Cardiac muscle cell (in vitro differentiated cells and primary cell): ENCODE results near the gene STARD13. TPM values are rescaled to one million over a fixed set of nuclear protein-coding genes. Genes with fewer than 3 reads are reported as not detected.

Experiments used
- DNase-seq, 2 donors: peaks; one replicate each; pipeline versions ENCODE4 v3.0.0 to v3.0.0-alpha.2; 2010 to 2017; ENCODE audit warnings: low read depth in 1 of 2, low spot score in 1 of 2
- H3K27ac ChIP-seq: fragments of 200-600 bp; sonication (generic); 2 replicates; pipeline ENCODE4 v1.5.1; 2016
- H3K27me3 ChIP-seq: fragments of 200-600 bp; sonication (generic); 2 replicates; pipeline ENCODE4 v1.6.0; 2016; ENCODE audit warnings: control low read depth
- H3K36me3 ChIP-seq: fragments of 200-600 bp; sonication (generic); 2 replicates; pipeline ENCODE4 v1.5.1; 2016; ENCODE audit warnings: control low read depth
- H3K4me1 ChIP-seq: fragments of 200-600 bp; sonication (generic); 2 replicates; pipeline ENCODE4 v1.8.1; 2017; ENCODE audit warnings: low read depth, mild to moderate bottlenecking, mixed run types
- H3K4me3 ChIP-seq: fragments of 200-600 bp; sonication (generic); 2 replicates; pipeline ENCODE4 v1.5.1; 2016; ENCODE audit warnings: mild to moderate bottlenecking
- H3K9me3 ChIP-seq: fragments of 200-600 bp; sonication (generic); 2 replicates; pipeline ENCODE4 v1.5.1; 2017; ENCODE audit warnings: low read depth, mild to moderate bottlenecking, control low read depth
- polyA plus RNA-seq: library from polyadenylated mRNA; unstranded; fragments of >200 nt; fragmentation: Nextera tagmentation; extraction: Ambion mirVana; gene quantifications from 2 replicates; pipeline ENCODE4 v1.2.1, GENCODE V29; 2016
- total RNA-seq: library from RNA; depleted of rRNA; stranded (reverse); fragments of >200 nt; gene quantifications from 2 replicates; pipeline ENCODE4 v1.2.3, GENCODE V29; 2016
- TF ChIP-seq, protein P1 (sequence below): IDR thresholded peaks from 2 replicates; pipeline ENCODE4 v1.5.1; 2012; ENCODE audit warnings: low read depth, mild to moderate bottlenecking, low read length

The STARD13 gene
- total and polyA plus RNA-seq, 2 experiments from 2014 or later, result 16.5 to 23.5 TPM

- Histone ChIP-seq H3K4me1 (peaks cover 3% of the 10 kb centered on the region), H3K27me3 (no peaks in the 10 kb centered on the region), H3K27ac (no peak overlapping the region), H3K9me3 (no peaks in the 10 kb centered on the region), H3K4me3 (no peak overlapping the region), H3K36me3 (no peaks in the 10 kb centered on the region)
- TF ChIP-seq, protein P1, sequence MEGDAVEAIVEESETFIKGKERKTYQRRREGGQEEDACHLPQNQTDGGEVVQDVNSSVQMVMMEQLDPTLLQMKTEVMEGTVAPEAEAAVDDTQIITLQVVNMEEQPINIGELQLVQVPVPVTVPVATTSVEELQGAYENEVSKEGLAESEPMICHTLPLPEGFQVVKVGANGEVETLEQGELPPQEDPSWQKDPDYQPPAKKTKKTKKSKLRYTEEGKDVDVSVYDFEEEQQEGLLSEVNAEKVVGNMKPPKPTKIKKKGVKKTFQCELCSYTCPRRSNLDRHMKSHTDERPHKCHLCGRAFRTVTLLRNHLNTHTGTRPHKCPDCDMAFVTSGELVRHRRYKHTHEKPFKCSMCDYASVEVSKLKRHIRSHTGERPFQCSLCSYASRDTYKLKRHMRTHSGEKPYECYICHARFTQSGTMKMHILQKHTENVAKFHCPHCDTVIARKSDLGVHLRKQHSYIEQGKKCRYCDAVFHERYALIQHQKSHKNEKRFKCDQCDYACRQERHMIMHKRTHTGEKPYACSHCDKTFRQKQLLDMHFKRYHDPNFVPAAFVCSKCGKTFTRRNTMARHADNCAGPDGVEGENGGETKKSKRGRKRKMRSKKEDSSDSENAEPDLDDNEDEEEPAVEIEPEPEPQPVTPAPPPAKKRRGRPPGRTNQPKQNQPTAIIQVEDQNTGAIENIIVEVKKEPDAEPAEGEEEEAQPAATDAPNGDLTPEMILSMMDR, result no peak
- DNase-seq, result peak in 1 of 2 donors; percentile 45
Measured at GRCh38 chr13:33072282-33072681, 213.3 kb downstream of the STARD13 start.

GRCh38 chr13:33070713-33071112, 214.8 kb downstream of the STARD13 start:
- Histone ChIP-seq H3K4me3 (no peak overlapping the region), H3K9me3 (no peaks in the 10 kb centered on the region), H3K27ac (no peak overlapping the region), H3K36me3 (no peaks in the 10 kb centered on the region), H3K4me1 (peaks cover 3% of the 10 kb centered on the region), H3K27me3 (no peaks in the 10 kb centered on the region)
- TF ChIP-seq, protein P1, result no peak
- DNase-seq, result no peak

GRCh38 chr13:33069365-33069764, 216.2 kb downstream of the STARD13 start:
- no peak overlapping the region for H3K27ac ChIP-seq

DNA sequence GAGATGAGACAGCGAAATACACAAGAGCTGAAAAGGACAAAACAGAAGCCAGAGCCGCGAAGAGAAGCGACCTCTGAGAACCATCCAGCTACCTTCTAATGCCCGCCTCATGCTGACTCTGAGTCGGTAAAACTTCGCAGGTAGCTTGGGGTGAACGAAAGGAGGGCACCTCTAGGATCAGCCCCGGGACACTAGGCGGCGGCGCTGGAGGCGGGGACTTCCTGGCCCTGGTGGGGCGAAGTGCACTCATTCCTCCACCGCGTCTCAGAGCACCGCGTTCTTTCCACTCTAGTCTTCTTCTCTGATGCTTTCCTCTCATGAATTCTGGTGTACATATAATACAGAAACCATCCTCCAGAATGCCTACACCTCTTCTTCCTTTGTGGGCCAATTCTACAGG, 219.2 kb downstream of the STARD13 start:
- Histone ChIP-seq H3K27ac (no peak overlapping the region), H3K36me3 (no peaks in the 10 kb centered on the region), H3K27me3 (no peaks in the 10 kb centered on the region), H3K4me3 (no peak overlapping the region), H3K4me1 (no peaks in the 10 kb centered on the region), H3K9me3 (no peaks in the 10 kb centered on the region)
- no peak for DNase-seq
- TF ChIP-seq, protein P1, result no peak

More at GRCh38 chr13:33069365-33069764, 216.2 kb downstream of the STARD13 start:
- H3K9me3 ChIP-seq, result no peaks in the 10 kb centered on the region
- H3K4me3 ChIP-seq, result no peak overlapping the region
- no peaks in the 10 kb centered on the region for H3K36me3 ChIP-seq
- TF ChIP-seq, protein P1, result peak; percentile 7
- H3K4me1 ChIP-seq, result no peaks in the 10 kb centered on the region
- no peak for DNase-seq
- no peaks in the 10 kb centered on the region for H3K27me3 ChIP-seq

- Histone ChIP-seq H3K27me3 (no peaks in the 10 kb centered on the region), H3K27ac (no peak overlapping the region), H3K4me1 (no peaks in the 10 kb centered on the region), H3K4me3 (no peak overlapping the region), H3K9me3 (no peaks in the 10 kb centered on the region), H3K36me3 (no peaks in the 10 kb centered on the region)
- no peak for DNase-seq
- TF ChIP-seq, protein P1, result no peak
Measured at GRCh38 chr13:33060815-33061214, 224.7 kb downstream of the STARD13 start.
